Liver (tissue), 9 donors: ENCODE data around the gene TPST2. TPM values are rescaled to one million over a fixed set of nuclear protein-coding genes. Genes with fewer than 3 reads are reported as not detected.

Source experiments
- DNase-seq: peaks from one replicate; pipeline ENCODE4 v3.0.0-alpha.2; 2017; ENCODE audit warnings: low spot score
- H3K27ac ChIP-seq, 2 donors: one replicate each; pipeline ENCODE4 v1.7.0; 2013; ENCODE audit warnings: inconsistent platforms in 2 of 2, low read length in 2 of 2, control low read depth in 1 of 2, low read depth in 1 of 2, mild to moderate bottlenecking in 1 of 2
- H3K27me3 ChIP-seq, 4 donors: one replicate each; pipeline versions ENCODE4 v1.6.1 to v1.7.0; 2013; ENCODE audit warnings: low read length in 3 of 4, inconsistent platforms in 1 of 4, mild to moderate bottlenecking in 1 of 4, moderate library complexity in 1 of 4; ENCODE audit not compliant: control insufficient read depth in 4 of 4, insufficient read depth in 4 of 4
- H3K36me3 ChIP-seq, 4 donors: one replicate each; pipeline versions ENCODE4 v1.6.1 to v1.7.0; 2013; ENCODE audit warnings: low read length in 3 of 4, mild to moderate bottlenecking in 3 of 4, low read depth in 1 of 4, moderate library complexity in 1 of 4; ENCODE audit not compliant: control insufficient read depth in 4 of 4, insufficient read depth in 3 of 4
- H3K4me1 ChIP-seq, 4 donors: one replicate each; pipeline versions ENCODE4 v1.6.1 to v1.7.0; 2013; ENCODE audit warnings: low read length in 3 of 4, mild to moderate bottlenecking in 3 of 4, moderate library complexity in 1 of 4; ENCODE audit not compliant: control insufficient read depth in 4 of 4, insufficient read depth in 4 of 4
- H3K4me3 ChIP-seq, 3 donors: one replicate each; pipeline versions ENCODE4 v1.6.1 to v1.7.0; 2013; ENCODE audit warnings: low read length in 3 of 3, control low read depth in 1 of 3, low read depth in 1 of 3, mild to moderate bottlenecking in 1 of 3
- H3K9ac ChIP-seq, 2 donors: one replicate each; pipeline ENCODE4 v1.7.0; 2013; ENCODE audit warnings: low read length in 2 of 2, mild to moderate bottlenecking in 2 of 2, moderate library complexity in 2 of 2, control low read depth in 1 of 2, low read depth in 1 of 2
- H3K9me3 ChIP-seq, 4 donors: one replicate each; pipeline versions ENCODE4 v1.6.1 to v1.7.0; 2013; ENCODE audit warnings: low read length in 3 of 4; ENCODE audit not compliant: control insufficient read depth in 4 of 4
- EGR1 ChIP-seq, 2 donors: IDR thresholded peaks; 2 replicates each; pipeline ENCODE4 v1.6.1; 2016 to 2018; ENCODE audit warnings: antibody characterized with exemption in 2 of 2, low read depth in 2 of 2
- FOXA1 ChIP-seq: IDR thresholded peaks from 2 replicates; pipeline ENCODE4 v1.6.1; 2016; ENCODE audit warnings: antibody characterized with exemption
- FOXA2 ChIP-seq: IDR thresholded peaks from 2 replicates; pipeline ENCODE4 v1.6.1; 2016; ENCODE audit warnings: antibody characterized with exemption
- GABPA ChIP-seq, 2 donors: IDR thresholded peaks in 1 of 2; conservative IDR thresholded peaks in 1 of 2; 2 replicates each; pipeline ENCODE4 v1.6.1; 2016; ENCODE audit warnings: antibody characterized with exemption in 2 of 2, mild to moderate bottlenecking in 1 of 2, moderate library complexity in 1 of 2
- HNF4A ChIP-seq, 2 donors: conservative IDR thresholded peaks; 2 replicates each; pipeline ENCODE4 v1.6.1; 2016; ENCODE audit warnings: antibody characterized with exemption in 2 of 2, mild to moderate bottlenecking in 2 of 2
- HNF4G ChIP-seq: IDR thresholded peaks from 2 replicates; pipeline ENCODE4 v1.6.1; 2016; ENCODE audit warnings: antibody characterized with exemption
- JUND ChIP-seq, 2 donors: IDR thresholded peaks; 2 replicates each; pipeline ENCODE4 v1.6.1; 2016; ENCODE audit warnings: antibody characterized with exemption in 2 of 2
- NR2F2 ChIP-seq: IDR thresholded peaks from 2 replicates; pipeline ENCODE4 v1.6.1; 2016; ENCODE audit warnings: antibody characterized with exemption
- RAD21 ChIP-seq, 2 donors: IDR thresholded peaks; 2 replicates each; pipeline ENCODE4 v1.6.1; 2016; ENCODE audit warnings: antibody characterized with exemption in 2 of 2, mild to moderate bottlenecking in 2 of 2
- RXRA ChIP-seq, 2 donors: IDR thresholded peaks; 2 replicates each; pipeline ENCODE4 v1.6.1; 2017 to 2018; ENCODE audit warnings: antibody characterized with exemption in 2 of 2, mild to moderate bottlenecking in 1 of 2
- SP1 ChIP-seq: IDR thresholded peaks from 2 replicates; pipeline ENCODE4 v1.6.1; 2018; ENCODE audit warnings: antibody characterized with exemption, mild to moderate bottlenecking
- TAF1 ChIP-seq: conservative IDR thresholded peaks from 2 replicates; pipeline ENCODE4 v1.6.1; 2016; ENCODE audit warnings: antibody characterized with exemption, mild to moderate bottlenecking
- YY1 ChIP-seq: IDR thresholded peaks from 2 replicates; pipeline ENCODE4 v1.6.1; 2016; ENCODE audit warnings: antibody characterized with exemption, mild to moderate bottlenecking
- WGBS: extraction: QIAGEN DNeasy Blood & Tissue Kit; methylation state at CpG from one replicate; pipeline ENCODE4 v1.1.7; 2013; 5-methylcytosine and 5-hydroxymethylcytosine counted together
- polyA plus RNA-seq, 2 donors: library from polyadenylated mRNA; stranded (reverse) in 1 of 2; unstranded in 1 of 2; fragments of 200-250 nt in 1 of 2; fragments of >200 nt in 1 of 2; fragmentation: Nextera tagmentation in 1 of 2; extraction: Ambion mirVana in 1 of 2; gene quantifications; one replicate each; pipeline versions ENCODE4 v1.2.1 to v1.2.3, GENCODE V29; 2013 to 2015
- total RNA-seq, 2 donors: library from RNA; depleted of rRNA; stranded (reverse); fragments of >200 nt; gene quantifications; one replicate each; pipeline ENCODE4 v1.2.3, GENCODE V29; 2014
- TF ChIP-seq, protein P1 (sequence below): fragments of 150-350 bp; IDR thresholded peaks from 2 replicates; pipeline ENCODE4 v1.5.1; 2017; ENCODE audit warnings: improper control_type of control experiment, low read depth, low read length; ENCODE audit not compliant: missing input control
- TF ChIP-seq, protein P2 (sequence below): IDR thresholded peaks from 2 replicates; pipeline ENCODE4 v1.6.1; 2016; ENCODE audit warnings: antibody characterized with exemption, mild to moderate bottlenecking
- TF ChIP-seq, protein P3 (sequence below): IDR thresholded peaks from 2 replicates; pipeline ENCODE4 v1.6.1; 2016; ENCODE audit warnings: antibody characterized with exemption
- TF ChIP-seq, protein P4 (sequence below): IDR thresholded peaks from 2 replicates; pipeline ENCODE4 v1.6.1; 2016; ENCODE audit warnings: antibody characterized with exemption
- donor health status: healthy.
- donor health status: healthy.
- donor health status: healthy.
- donor health status: healthy.
- donor health status: healthy.

The TPST2 gene
- total and polyA plus RNA-seq, 4 donors, result 33.3 to 109 (median 69.7) TPM

DNA sequence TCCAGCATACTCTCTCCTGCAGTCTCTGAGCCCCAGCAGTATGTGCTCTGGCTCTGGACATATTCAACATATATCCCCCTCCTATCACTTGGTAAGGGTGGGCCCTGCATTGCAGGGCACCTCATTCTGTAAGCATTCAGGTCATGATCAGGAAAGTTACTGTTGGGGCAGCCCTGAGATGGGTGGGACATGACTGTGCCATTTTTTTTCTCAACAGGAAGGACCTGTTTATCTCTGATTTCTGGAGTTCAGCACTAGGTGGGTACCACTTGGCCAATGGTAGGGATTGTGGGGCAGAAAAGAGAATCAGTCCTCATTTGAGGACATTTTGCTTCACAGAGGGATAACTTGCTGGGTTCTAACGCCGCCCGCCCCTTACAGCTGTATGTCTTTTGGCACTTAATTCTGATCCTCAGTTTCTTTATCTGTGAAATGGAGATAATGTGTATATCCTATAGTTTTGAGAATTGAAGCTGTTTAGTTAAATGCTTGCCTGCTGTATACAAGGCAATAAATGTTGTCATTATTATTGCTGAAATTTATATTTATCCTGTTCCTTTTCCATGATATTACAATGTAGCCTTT is 104.0 kb downstream of the TPST2 start (continued):
- no peak for TF ChIP-seq EGR1 (IDR thresholded peaks at IDR 0.05; ENCODE audit: low read depth in 2 of 2)
- TF ChIP-seq FOXA2, result no peak
- TF ChIP-seq, protein P1, sequence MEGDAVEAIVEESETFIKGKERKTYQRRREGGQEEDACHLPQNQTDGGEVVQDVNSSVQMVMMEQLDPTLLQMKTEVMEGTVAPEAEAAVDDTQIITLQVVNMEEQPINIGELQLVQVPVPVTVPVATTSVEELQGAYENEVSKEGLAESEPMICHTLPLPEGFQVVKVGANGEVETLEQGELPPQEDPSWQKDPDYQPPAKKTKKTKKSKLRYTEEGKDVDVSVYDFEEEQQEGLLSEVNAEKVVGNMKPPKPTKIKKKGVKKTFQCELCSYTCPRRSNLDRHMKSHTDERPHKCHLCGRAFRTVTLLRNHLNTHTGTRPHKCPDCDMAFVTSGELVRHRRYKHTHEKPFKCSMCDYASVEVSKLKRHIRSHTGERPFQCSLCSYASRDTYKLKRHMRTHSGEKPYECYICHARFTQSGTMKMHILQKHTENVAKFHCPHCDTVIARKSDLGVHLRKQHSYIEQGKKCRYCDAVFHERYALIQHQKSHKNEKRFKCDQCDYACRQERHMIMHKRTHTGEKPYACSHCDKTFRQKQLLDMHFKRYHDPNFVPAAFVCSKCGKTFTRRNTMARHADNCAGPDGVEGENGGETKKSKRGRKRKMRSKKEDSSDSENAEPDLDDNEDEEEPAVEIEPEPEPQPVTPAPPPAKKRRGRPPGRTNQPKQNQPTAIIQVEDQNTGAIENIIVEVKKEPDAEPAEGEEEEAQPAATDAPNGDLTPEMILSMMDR, result no peak

DNA sequence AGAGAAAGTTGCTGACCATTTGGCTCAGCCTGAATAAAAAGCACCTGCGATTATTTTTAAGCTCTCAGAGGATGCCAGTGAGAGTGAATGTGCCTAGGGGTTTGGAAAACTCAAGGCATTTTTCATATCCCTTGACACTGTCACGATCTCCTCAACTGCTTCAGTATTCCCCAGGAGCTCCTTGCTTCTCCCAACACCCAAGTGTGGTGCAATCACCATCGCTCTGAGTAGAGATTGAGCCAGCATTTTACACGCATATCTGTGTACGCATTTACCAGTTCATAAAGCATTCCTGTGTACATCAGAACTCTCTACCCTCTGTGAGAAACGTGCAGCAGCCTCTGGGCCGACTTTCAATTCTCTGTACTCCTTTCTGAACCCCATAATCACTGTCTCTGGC is 104.9 kb downstream of the TPST2 start:
- no peak for DNase-seq
- no peak overlapping the region for H3K4me3 ChIP-seq
- H3K9ac ChIP-seq, result peak overlapping the region in 1 of 2 donors; percentile 32
- 52% methylated on average over 7 of the region's 7 CpGs for WGBS
- peaks cover 0 to 46% (median 41%) of the 10 kb centered on the region in 4 donors for H3K4me1 ChIP-seq
- H3K9me3 ChIP-seq, result no peaks in the 10 kb centered on the region
- H3K27ac ChIP-seq, result peak overlapping the region in 1 of 2 donors; percentile 10
- H3K36me3 ChIP-seq, result peaks cover 0 to 19% (median 17%) of the 10 kb centered on the region in 4 donors
- H3K27me3 ChIP-seq, result no peaks in the 10 kb centered on the region
- TF ChIP-seq, protein P1, result no peak

DNA sequence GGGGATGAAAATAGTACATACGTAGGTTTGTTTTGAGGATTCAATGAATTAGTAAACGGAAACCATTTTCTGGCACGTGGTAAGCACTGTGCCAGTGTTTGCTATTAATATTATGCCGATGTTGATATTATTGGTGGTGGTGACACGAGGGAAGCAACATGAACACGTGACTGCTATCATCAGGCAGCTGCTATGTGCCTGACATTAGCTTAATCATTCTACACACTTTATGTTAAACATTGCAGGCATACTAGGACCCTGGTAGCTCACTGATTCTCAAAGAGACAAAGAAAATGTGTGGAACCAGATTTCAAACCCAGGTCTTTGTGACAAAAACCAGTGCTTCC is 105.6 kb downstream of the TPST2 start:
- H3K9me3 ChIP-seq, result no peaks in the 10 kb centered on the region
- peak overlapping the region; percentile 87 to 100 (median 88) for H3K4me3 ChIP-seq
- H3K27ac ChIP-seq, result peak overlapping the region; percentile 82 to 93
- no peak for DNase-seq
- H3K27me3 ChIP-seq, result no peaks in the 10 kb centered on the region
- no peak for TF ChIP-seq EGR1 (IDR thresholded peaks at IDR 0.05; ENCODE audit: low read depth in 2 of 2)
- no peak for TF ChIP-seq GABPA (IDR thresholded peaks at IDR 0.05 in 1 of 2, conservative IDR thresholded peaks at IDR 0.05 in 1 of 2)
- no peak for TF ChIP-seq FOXA2
- TF ChIP-seq HNF4A (conservative IDR thresholded peaks at IDR 0.05), result no peak
- no peak for TF ChIP-seq HNF4G
- TF ChIP-seq, protein P2, sequence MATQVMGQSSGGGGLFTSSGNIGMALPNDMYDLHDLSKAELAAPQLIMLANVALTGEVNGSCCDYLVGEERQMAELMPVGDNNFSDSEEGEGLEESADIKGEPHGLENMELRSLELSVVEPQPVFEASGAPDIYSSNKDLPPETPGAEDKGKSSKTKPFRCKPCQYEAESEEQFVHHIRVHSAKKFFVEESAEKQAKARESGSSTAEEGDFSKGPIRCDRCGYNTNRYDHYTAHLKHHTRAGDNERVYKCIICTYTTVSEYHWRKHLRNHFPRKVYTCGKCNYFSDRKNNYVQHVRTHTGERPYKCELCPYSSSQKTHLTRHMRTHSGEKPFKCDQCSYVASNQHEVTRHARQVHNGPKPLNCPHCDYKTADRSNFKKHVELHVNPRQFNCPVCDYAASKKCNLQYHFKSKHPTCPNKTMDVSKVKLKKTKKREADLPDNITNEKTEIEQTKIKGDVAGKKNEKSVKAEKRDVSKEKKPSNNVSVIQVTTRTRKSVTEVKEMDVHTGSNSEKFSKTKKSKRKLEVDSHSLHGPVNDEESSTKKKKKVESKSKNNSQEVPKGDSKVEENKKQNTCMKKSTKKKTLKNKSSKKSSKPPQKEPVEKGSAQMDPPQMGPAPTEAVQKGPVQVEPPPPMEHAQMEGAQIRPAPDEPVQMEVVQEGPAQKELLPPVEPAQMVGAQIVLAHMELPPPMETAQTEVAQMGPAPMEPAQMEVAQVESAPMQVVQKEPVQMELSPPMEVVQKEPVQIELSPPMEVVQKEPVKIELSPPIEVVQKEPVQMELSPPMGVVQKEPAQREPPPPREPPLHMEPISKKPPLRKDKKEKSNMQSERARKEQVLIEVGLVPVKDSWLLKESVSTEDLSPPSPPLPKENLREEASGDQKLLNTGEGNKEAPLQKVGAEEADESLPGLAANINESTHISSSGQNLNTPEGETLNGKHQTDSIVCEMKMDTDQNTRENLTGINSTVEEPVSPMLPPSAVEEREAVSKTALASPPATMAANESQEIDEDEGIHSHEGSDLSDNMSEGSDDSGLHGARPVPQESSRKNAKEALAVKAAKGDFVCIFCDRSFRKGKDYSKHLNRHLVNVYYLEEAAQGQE, result no peak
- TF ChIP-seq NR2F2, result no peak
- no peak for TF ChIP-seq RXRA (IDR thresholded peaks at IDR 0.05)
- no peak for TF ChIP-seq FOXA1
- no peak for TF ChIP-seq YY1
- TF ChIP-seq, protein P1, result no peak
- TF ChIP-seq, protein P3, sequence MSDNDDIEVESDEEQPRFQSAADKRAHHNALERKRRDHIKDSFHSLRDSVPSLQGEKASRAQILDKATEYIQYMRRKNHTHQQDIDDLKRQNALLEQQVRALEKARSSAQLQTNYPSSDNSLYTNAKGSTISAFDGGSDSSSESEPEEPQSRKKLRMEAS, result no peak
- no peak for TF ChIP-seq RAD21 (IDR thresholded peaks at IDR 0.05)
- no peak for TF ChIP-seq SP1
- TF ChIP-seq JUND (IDR thresholded peaks at IDR 0.05), result no peak
- TF ChIP-seq TAF1, result no peak
- TF ChIP-seq, protein P4, sequence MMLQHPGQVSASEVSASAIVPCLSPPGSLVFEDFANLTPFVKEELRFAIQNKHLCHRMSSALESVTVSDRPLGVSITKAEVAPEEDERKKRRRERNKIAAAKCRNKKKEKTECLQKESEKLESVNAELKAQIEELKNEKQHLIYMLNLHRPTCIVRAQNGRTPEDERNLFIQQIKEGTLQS, result no peak
- peaks cover under 1 to 53% (median 48%) of the 10 kb centered on the region in 4 donors for H3K4me1 ChIP-seq
- H3K9ac ChIP-seq, result peak overlapping the region; percentile 92 to 93
- WGBS, result 9% methylated on average over 6 of the region's 6 CpGs
- peaks cover 0 to 12% (median 10%) of the 10 kb centered on the region in 4 donors for H3K36me3 ChIP-seq
